ENCODE data around the gene EYA2.
"Not testable (repeated sequence)": the region's sequence is repeated elsewhere in the genome, so short reads cannot be mapped to it uniquely, and the experiment has no call there.

EYA2 gene

DNA sequence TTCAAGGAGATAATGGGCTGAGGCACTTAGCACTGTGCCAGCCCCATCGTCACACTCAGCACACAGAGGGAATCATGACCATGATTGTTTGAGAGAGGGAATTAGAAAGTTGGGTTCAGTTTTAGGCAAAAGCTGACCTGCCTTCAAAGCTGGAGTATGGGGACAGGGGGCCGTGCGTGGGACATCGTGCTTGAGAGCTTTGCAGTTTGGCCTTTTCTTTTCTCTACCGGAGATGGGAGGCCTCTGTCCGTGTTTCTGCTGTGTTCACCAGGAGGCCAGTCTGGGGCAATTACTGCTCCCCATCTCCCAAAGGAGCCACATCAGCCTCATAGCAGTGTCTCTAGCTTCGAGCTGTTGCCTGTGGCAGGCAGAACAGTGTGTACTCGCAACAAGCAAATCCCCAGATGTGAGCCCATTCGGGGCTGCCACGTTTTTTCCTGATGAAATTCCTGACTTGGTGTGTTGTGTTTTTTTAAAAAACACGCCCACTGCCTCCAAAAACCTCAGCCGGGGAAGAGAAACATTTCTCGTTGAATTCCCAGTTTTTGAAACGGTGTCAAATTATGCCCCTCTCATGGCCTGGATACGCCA, 20.2 kb downstream of the EYA2 start:
- no peak for DNase-seq (ENCODE audit: low read depth)
- no peak overlapping the region for H3K4me3 ChIP-seq (ENCODE audit: low read depth, low read length)
- TF ChIP-seq, protein P1, sequence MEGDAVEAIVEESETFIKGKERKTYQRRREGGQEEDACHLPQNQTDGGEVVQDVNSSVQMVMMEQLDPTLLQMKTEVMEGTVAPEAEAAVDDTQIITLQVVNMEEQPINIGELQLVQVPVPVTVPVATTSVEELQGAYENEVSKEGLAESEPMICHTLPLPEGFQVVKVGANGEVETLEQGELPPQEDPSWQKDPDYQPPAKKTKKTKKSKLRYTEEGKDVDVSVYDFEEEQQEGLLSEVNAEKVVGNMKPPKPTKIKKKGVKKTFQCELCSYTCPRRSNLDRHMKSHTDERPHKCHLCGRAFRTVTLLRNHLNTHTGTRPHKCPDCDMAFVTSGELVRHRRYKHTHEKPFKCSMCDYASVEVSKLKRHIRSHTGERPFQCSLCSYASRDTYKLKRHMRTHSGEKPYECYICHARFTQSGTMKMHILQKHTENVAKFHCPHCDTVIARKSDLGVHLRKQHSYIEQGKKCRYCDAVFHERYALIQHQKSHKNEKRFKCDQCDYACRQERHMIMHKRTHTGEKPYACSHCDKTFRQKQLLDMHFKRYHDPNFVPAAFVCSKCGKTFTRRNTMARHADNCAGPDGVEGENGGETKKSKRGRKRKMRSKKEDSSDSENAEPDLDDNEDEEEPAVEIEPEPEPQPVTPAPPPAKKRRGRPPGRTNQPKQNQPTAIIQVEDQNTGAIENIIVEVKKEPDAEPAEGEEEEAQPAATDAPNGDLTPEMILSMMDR (conservative IDR thresholded peaks at IDR 0.05; ENCODE audit: low read depth, low read length) = no peak

DNA sequence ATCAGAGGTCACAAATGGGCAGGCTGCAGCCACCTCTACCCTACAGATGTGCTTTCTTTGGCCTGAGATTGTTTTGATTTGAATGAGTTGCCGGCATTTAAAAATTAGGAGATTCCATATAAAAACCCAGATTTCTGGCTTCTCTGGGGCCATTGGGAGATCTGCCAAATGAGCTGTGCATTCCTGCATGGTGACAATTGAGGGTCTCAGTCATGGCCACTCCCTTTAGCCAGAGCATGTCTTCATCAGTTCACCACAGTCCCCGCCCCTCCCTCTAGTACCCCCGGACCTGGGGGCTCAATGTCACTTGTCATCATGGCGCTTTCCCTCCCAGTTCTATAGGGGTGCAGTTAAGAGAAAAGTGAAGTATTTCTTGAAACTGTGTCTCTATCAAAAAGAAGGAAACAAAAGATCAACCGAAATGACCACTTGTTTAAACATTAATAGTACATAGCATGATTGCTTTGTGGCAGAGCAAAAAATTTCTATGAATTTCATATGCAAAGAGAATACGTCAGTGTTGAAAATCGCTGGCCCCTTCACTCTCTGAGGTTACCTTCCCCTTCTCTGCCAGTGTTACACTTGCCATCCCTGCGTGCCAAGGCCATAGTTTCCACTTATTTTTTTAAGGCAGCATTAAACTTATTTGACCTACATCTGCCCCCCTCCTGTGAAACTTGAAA, 21.1 kb downstream of the EYA2 start:
- TF ChIP-seq, protein P1 (conservative IDR thresholded peaks at IDR 0.05; ENCODE audit: low read depth, low read length) = no peak
- H3K4me3 ChIP-seq (ENCODE audit: low read depth, low read length) = no peak overlapping the region
- no peak for DNase-seq (ENCODE audit: low read depth)

DNA sequence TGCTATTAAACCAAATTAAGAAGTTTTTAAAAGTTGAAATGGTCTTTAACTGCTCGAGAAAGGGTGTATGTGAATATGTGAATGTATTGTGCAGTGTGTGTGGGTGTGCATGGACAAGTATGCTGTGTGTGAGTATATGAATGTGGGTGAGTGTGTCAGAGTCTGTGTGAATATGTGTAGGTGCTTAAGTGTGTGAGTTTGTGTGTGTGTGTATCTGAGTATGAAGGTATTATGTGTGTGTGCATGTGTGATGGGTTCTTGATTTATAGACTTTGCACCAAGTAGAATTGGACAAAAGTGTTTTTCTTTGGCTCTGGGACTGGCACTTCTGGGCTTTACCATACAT, 21.6 kb downstream of the EYA2 start:
- H3K4me3 ChIP-seq (ENCODE audit: low read depth, low read length) = no peak overlapping the region
- TF ChIP-seq, protein P1 (conservative IDR thresholded peaks at IDR 0.05; ENCODE audit: low read depth, low read length) = no peak
- no peak for DNase-seq (ENCODE audit: low read depth)

DNA sequence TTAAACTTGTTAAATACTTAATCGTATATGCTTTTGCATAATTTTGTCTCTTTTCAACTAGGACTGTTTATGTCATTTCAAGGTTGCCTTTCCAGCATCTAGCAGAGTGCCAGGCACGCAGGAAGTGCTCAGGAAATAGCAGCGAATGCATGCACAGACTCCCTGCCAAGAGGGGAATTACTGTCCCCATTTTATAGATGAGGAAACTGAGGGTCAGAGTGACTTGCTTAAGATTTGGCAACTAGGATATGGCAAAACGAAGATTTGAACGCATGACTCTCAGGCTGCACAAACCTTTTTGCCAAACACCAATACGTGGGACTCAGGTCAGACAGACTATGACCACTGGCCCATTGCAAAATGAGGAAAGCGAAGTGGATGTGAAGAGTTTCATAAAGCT, 22.5 kb downstream of the EYA2 start:
- TF ChIP-seq, protein P1 (conservative IDR thresholded peaks at IDR 0.05; ENCODE audit: low read depth, low read length) = no peak
- DNase-seq (ENCODE audit: low read depth) = no peak
- H3K4me3 ChIP-seq (ENCODE audit: low read depth, low read length) = no peak overlapping the region

DNA sequence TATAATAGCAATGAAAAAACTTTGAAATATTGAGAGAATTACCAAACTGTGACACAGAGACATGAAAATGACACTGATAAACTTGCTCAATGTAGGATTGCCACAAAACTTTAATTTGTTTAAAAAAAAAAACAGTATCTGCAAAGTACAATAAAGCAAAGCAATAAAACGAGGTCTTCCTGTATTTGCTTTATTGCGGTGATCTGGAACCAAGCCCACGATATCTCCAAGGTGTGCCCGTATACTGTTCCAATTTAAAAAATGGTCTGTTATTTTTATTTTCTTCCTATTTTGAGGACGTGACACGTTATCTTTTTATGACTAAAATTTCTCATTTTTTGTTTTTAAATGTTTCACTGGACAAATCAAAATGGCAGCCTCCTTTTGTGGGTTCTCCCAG, 25.5 kb downstream of the EYA2 start:
- H3K4me3 ChIP-seq (ENCODE audit: low read depth, low read length) = no peak overlapping the region
- DNase-seq (ENCODE audit: low read depth) = no peak
- TF ChIP-seq, protein P1 (conservative IDR thresholded peaks at IDR 0.05; ENCODE audit: low read depth, low read length) = no peak

DNA sequence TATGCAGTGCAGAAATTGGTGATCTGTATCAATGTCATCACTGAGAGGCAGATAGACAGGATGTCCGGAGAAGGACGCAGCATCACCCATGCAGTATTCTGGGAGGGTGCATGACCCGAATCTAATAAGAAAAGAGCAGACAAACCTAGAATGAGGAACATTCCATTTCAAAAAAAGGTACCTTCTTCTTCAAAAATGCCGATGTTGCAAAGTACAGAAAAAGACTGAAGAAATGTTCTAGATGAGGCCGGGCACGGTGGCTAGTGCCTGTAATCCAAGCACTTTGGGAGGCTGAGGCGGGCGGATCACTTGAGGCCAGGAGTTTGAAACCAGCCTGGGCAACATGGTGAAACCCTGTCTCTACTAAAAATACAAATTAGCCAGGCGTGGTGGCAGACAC, 28.2 kb downstream of the EYA2 start:
- not testable (repeated sequence) for DNase-seq (ENCODE audit: low read depth); H3K4me3 ChIP-seq (ENCODE audit: low read depth, low read length)

DNA sequence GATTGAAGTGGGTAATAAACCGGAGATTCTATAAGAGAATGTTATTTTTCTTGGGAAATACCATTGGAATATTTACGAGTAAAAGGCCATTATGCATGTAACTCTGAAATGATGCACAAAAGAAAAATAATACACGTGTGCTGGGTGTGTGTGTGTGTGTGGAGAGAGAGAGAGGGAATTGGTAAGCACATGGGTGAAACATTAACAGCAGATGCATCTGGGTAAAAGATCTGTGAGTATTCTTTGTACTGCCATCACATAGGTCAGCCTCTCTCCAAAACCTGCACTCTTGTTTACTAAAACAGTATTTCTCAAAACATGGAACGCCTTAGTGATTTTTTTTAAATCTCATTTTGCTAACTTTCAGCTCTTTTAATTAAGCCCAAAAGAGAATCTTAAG, 28.9 kb downstream of the EYA2 start:
- no peak overlapping the region for H3K4me3 ChIP-seq (ENCODE audit: low read depth, low read length)
- DNase-seq (ENCODE audit: low read depth) = no peak
- TF ChIP-seq, protein P1 (conservative IDR thresholded peaks at IDR 0.05; ENCODE audit: low read depth, low read length) = no peak
